Right atrium auricular region (tissue), 2 donors: ENCODE results near the gene PCDHGA7. TPM values are rescaled to one million over a fixed set of nuclear protein-coding genes. Genes with fewer than 3 reads are reported as not detected.
"Not testable (repeated sequence)": the region's sequence is repeated elsewhere in the genome, so short reads cannot be mapped to it uniquely, and the experiment has no call there.

Source experiments
- DNase-seq: peaks from one replicate; pipeline ENCODE4 v3.0.0-alpha.2; 2019; ENCODE audit warnings: low spot score
- H3K27ac ChIP-seq, 2 donors: fragments of 200-600 bp; sonication (generic); 1 replicate in 1 of 2; 2 replicates in 1 of 2; pipeline ENCODE4 v1.5.1; 2016 to 2019
- H3K27me3 ChIP-seq, 2 donors: fragments of 200-600 bp; sonication (generic); one replicate each; pipeline versions ENCODE4 v1.5.1 to v1.6.0; 2017 to 2019
- H3K36me3 ChIP-seq: fragments of 200-600 bp; sonication (generic); one replicate; pipeline ENCODE4 v1.5.1; 2016
- H3K4me1 ChIP-seq, 2 donors: fragments of 200-600 bp; sonication (generic); one replicate each; pipeline versions ENCODE4 v1.5.1 to v1.6.0; 2017 to 2019
- H3K4me3 ChIP-seq, 2 donors: fragments of 200-600 bp; sonication (generic); 1 replicate in 1 of 2; 2 replicates in 1 of 2; pipeline ENCODE4 v1.5.1; 2017 to 2019; ENCODE audit warnings: mild to moderate bottlenecking in 1 of 2, moderate library complexity in 1 of 2
- H3K9me3 ChIP-seq, 2 donors: fragments of 200-600 bp; sonication (generic); one replicate each; pipeline ENCODE4 v1.5.1; 2019
- CTCF ChIP-seq, 2 donors: fragments of 200-600 bp; sonication (generic); IDR thresholded peaks; one replicate each; pipeline ENCODE4 v1.5.1; 2019; ENCODE audit warnings: antibody characterized with exemption in 2 of 2
- total RNA-seq, 2 donors: library from RNA; depleted of rRNA; stranded (reverse); fragments of >200 nt; gene quantifications; one replicate each; pipeline ENCODE4 v1.1.0, GENCODE V29; 2016

Gene PCDHGA7
- total RNA-seq, 2 donors from 2014 or later: 4.9 to 6.1 TPM

- DNase-seq: no peak
- Histone ChIP-seq H3K4me3 (no peak overlapping the region), H3K27ac (no peak overlapping the region), H3K27me3 (no peaks in the 10 kb centered on the region), H3K4me1 (peaks cover 0 to 18% of the 10 kb centered on the region in 2 donors), H3K9me3 (peaks cover 12 to 93% of the 10 kb centered on the region in 2 donors), H3K36me3 (peaks cover 7% of the 10 kb centered on the region)
- TF ChIP-seq CTCF (IDR thresholded peaks at IDR 0.05): no peak
These were observed 45.4 kb downstream of the PCDHGA7 start for GRCh38 chr5:141427783-141428426.

GRCh38 chr5:141430332-141431113 lies 48.0 kb downstream of the PCDHGA7 start, which contains the start of gene PCDHGA12:
TSS of gene PCDHGA12 (plus strand) at chr5:141430507. CDS start at chr5:141430760, 253 bp downstream.
- peak within 1 kb of the TSS; percentile 4 to 23 for H3K27ac ChIP-seq
- peak in 1 of 2 donors; percentile 74 for TF ChIP-seq CTCF (IDR thresholded peaks at IDR 0.05)

DNA sequence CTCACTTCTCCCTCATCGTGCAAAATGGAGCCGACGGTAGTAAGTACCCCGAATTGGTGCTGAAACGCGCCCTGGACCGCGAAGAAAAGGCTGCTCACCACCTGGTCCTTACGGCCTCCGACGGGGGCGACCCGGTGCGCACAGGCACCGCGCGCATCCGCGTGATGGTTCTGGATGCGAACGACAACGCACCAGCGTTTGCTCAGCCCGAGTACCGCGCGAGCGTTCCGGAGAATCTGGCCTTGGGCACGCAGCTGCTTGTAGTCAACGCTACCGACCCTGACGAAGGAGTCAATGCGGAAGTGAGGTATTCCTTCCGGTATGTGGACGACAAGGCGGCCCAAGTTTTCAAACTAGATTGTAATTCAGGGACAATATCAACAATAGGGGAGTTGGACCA lies 48.7 kb downstream of the PCDHGA7 start:
- peaks cover 8 to 90% of the 10 kb centered on the region in 2 donors for H3K9me3 ChIP-seq

More at GRCh38 chr5:141430332-141431113, 48.0 kb downstream of the PCDHGA7 start, which contains the start of gene PCDHGA12:
- H3K4me3 ChIP-seq: peak within 1 kb of the TSS; percentile 9 to 43
- no peaks in the 10 kb centered on the region for H3K27me3 ChIP-seq
- H3K36me3 ChIP-seq: peaks cover 7% of the 10 kb centered on the region
- peaks cover 0 to 18% of the 10 kb centered on the region in 2 donors for H3K4me1 ChIP-seq
- peak; percentile 73 for DNase-seq
- peaks cover 6 to 90% of the 10 kb centered on the region in 2 donors for H3K9me3 ChIP-seq

DNA sequence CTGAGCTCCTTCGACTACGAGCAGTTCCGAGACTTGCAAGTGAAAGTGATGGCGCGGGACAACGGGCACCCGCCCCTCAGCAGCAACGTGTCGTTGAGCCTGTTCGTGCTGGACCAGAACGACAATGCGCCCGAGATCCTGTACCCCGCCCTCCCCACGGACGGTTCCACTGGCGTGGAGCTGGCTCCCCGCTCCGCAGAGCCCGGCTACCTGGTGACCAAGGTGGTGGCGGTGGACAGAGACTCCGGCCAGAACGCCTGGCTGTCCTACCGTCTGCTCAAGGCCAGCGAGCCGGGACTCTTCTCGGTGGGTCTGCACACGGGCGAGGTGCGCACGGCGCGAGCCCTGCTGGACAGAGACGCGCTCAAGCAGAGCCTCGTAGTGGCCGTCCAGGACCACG lies 49.8 kb downstream of the PCDHGA7 start:
- Histone ChIP-seq H3K9me3 (peaks cover 13 to 88% of the 10 kb centered on the region in 2 donors), H3K4me1 (peaks cover 0 to 18% of the 10 kb centered on the region in 2 donors)
- not testable (repeated sequence) for H3K27me3 ChIP-seq, H3K36me3 ChIP-seq, H3K27ac ChIP-seq, DNase-seq, H3K4me3 ChIP-seq

More for the DNA sequence above, 48.7 kb downstream of the PCDHGA7 start:
- Histone ChIP-seq H3K4me3 (peak overlapping the region; percentile 9 to 43), H3K27me3 (no peaks in the 10 kb centered on the region), H3K36me3 (peaks cover 7% of the 10 kb centered on the region), H3K4me1 (peaks cover 0 to 18% of the 10 kb centered on the region in 2 donors), H3K27ac (peak overlapping the region in 1 of 2 donors; percentile 4)
- DNase-seq: no peak
- TF ChIP-seq CTCF (IDR thresholded peaks at IDR 0.05): no peak

DNA sequence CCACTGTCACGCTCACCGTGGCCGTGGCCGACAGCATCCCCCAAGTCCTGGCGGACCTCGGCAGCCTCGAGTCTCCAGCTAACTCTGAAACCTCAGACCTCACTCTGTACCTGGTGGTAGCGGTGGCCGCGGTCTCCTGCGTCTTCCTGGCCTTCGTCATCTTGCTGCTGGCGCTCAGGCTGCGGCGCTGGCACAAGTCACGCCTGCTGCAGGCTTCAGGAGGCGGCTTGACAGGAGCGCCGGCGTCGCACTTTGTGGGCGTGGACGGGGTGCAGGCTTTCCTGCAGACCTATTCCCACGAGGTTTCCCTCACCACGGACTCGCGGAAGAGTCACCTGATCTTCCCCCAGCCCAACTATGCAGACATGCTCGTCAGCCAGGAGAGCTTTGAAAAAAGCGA lies 50.2 kb downstream of the PCDHGA7 start:
- H3K9me3 ChIP-seq: peaks cover 11 to 87% of the 10 kb centered on the region in 2 donors
- not testable (repeated sequence) for H3K27me3 ChIP-seq

DNA sequence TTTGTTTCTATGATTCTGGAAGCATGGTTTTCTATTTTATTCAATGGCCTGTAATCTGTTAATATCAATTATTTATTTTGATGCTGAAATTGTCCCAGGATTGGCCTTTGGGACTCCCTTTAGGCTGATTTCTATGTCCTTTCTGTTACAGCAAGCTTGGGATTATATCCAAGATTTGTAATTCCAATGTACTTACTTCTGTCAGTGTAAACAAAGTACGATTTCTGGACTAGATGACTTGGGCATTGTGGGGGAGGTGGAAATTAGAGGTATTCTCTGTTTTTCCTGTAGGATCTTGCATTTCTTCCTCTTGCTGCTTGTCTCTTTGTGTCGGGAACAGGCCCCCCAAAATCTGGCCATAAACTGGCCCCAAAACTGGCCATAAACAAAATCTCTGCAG lies 51.5 kb downstream of the PCDHGA7 start:
- DNase-seq: no peak
- H3K9me3 ChIP-seq: peaks cover 7 to 74% of the 10 kb centered on the region in 2 donors
- H3K27me3 ChIP-seq: no peaks in the 10 kb centered on the region
- H3K4me3 ChIP-seq: no peak overlapping the region
- TF ChIP-seq CTCF (IDR thresholded peaks at IDR 0.05): no peak
- no peak overlapping the region for H3K27ac ChIP-seq
- H3K4me1 ChIP-seq: peaks cover 0 to 18% of the 10 kb centered on the region in 2 donors
- no peaks in the 10 kb centered on the region for H3K36me3 ChIP-seq

More for the DNA sequence above, 50.2 kb downstream of the PCDHGA7 start:
- H3K27ac ChIP-seq, H3K4me3 ChIP-seq, DNase-seq, H3K36me3 ChIP-seq: not testable (repeated sequence)
- H3K4me1 ChIP-seq: peaks cover 0 to 18% of the 10 kb centered on the region in 2 donors

Other genes starting within 250 kb of the PCDHGA7 start
- gene PCDHB5, start 247.5 kb upstream of the PCDHGA7 start, total RNA-seq: 1 to 10 TPM; 3.8 to 4.3 TPM
- under 1 TPM; 0.12 to 0.33 TPM for gene PCDHB6, start 232.7 kb upstream of the PCDHGA7 start, total RNA-seq
- 1 to 10 TPM; 1.0 to 1.4 TPM for gene PCDHB7, start 210.1 kb upstream of the PCDHGA7 start, total RNA-seq
- gene PCDHB8, start 205.0 kb upstream of the PCDHGA7 start, total RNA-seq: 1 to 10 TPM in 1 of 2 donors, under 1 TPM in 1; 0.90 to 1.7 TPM
- 1 to 10 TPM; 5.3 TPM for gene PCDHB16, start 200.4 kb upstream of the PCDHGA7 start, total RNA-seq
- 1 to 10 TPM; 1.7 to 2.5 TPM for gene PCDHB9, start 195.6 kb upstream of the PCDHGA7 start, total RNA-seq
- 1 to 10 TPM; 2.0 to 2.5 TPM for gene PCDHB10, start 190.4 kb upstream of the PCDHGA7 start, total RNA-seq
- gene PCDHB11, start 183.1 kb upstream of the PCDHGA7 start, total RNA-seq: 1 to 10 TPM; 1.8 to 2.4 TPM
- 1 to 10 TPM; 1.8 to 2.3 TPM for gene PCDHB12, start 174.0 kb upstream of the PCDHGA7 start, total RNA-seq
- gene PCDHB13, start 168.8 kb upstream of the PCDHGA7 start, total RNA-seq: 1 to 10 TPM; 4.2 to 5.0 TPM
- 1 to 10 TPM; 4.3 to 5.1 TPM for gene PCDHB14, start 159.4 kb upstream of the PCDHGA7 start, total RNA-seq
- gene PCDHB15, start 137.3 kb upstream of the PCDHGA7 start, total RNA-seq: 1 to 10 TPM; 3.2 to 5.3 TPM
- gene SLC25A2, start 78.7 kb upstream of the PCDHGA7 start, total RNA-seq: not detected
- gene TAF7, start 62.0 kb upstream of the PCDHGA7 start, total RNA-seq: 10 to 100 TPM; 73.9 to 82.6 TPM
- 1 to 10 TPM; 1.4 to 2.0 TPM for gene PCDHGA1, start 52.2 kb upstream of the PCDHGA7 start, total RNA-seq
- 1 to 10 TPM; 7.5 to 7.7 TPM for gene PCDHGA2, start 44.0 kb upstream of the PCDHGA7 start, total RNA-seq
- 1 to 10 TPM; 7.0 to 8.9 TPM for gene PCDHGA3, start 38.9 kb upstream of the PCDHGA7 start, total RNA-seq
- gene PCDHGB1, start 32.6 kb upstream of the PCDHGA7 start, total RNA-seq: 1 to 10 TPM; 2.4 to 3.3 TPM
- 1 to 10 TPM; 4.4 to 5.7 TPM for gene PCDHGA4, start 27.7 kb upstream of the PCDHGA7 start, total RNA-seq
- 1 to 10 TPM; 5.2 to 6.7 TPM for gene PCDHGB2, start 22.7 kb upstream of the PCDHGA7 start, total RNA-seq
- 1 to 10 TPM; 4.0 to 5.0 TPM for gene PCDHGA5, start 18.6 kb upstream of the PCDHGA7 start, total RNA-seq
- 1 to 10 TPM; 5.4 to 7.2 TPM for gene PCDHGB3, start 12.5 kb upstream of the PCDHGA7 start, total RNA-seq
- 1 to 10 TPM; 4.7 to 5.3 TPM for gene PCDHGA6, start 8.9 kb upstream of the PCDHGA7 start, total RNA-seq
- gene PCDHGB4, start 5.0 kb downstream of the PCDHGA7 start, total RNA-seq: 1 to 10 TPM; 6.3 to 6.4 TPM
- 1 to 10 TPM; 5.0 to 5.7 TPM for gene PCDHGA8, start 9.9 kb downstream of the PCDHGA7 start, total RNA-seq
- 1 to 10 TPM; 9.7 TPM for gene PCDHGB5, start 15.2 kb downstream of the PCDHGA7 start, total RNA-seq
- 1 to 10 TPM; 3.7 to 5.2 TPM for gene PCDHGA9, start 20.0 kb downstream of the PCDHGA7 start, total RNA-seq
- gene PCDHGB6, start 25.3 kb downstream of the PCDHGA7 start, total RNA-seq: 1 to 10 TPM; 5.0 to 7.1 TPM
- gene PCDHGA10, start 30.2 kb downstream of the PCDHGA7 start, total RNA-seq: 1 to 10 TPM; 3.1 to 4.8 TPM
- 10 to 100 TPM in 1 of 2 donors, 1 to 10 TPM in 1; 6.0 to 10.5 TPM for gene PCDHGB7, start 34.9 kb downstream of the PCDHGA7 start, total RNA-seq
- 1 to 10 TPM; 3.0 to 4.5 TPM for gene PCDHGA11, start 38.3 kb downstream of the PCDHGA7 start, total RNA-seq
- 1 to 10 TPM; 6.2 to 7.7 TPM for gene PCDHGA12, start 47.8 kb downstream of the PCDHGA7 start, total RNA-seq
- gene PCDHGC3, start 93.2 kb downstream of the PCDHGA7 start, total RNA-seq: 10 to 100 TPM; 24.1 to 38.3 TPM
- 1 to 10 TPM; 1.5 to 1.7 TPM for gene PCDHGC4, start 102.3 kb downstream of the PCDHGA7 start, total RNA-seq
- gene PCDHGC5, start 106.3 kb downstream of the PCDHGA7 start, total RNA-seq: 1 to 10 TPM; 1.4 to 1.7 TPM
- gene DIAPH1, start 236.3 kb downstream of the PCDHGA7 start, total RNA-seq: 10 to 100 TPM; 18.7 to 82.7 TPM